ENCODE results near the gene FAM204A. TPM values are rescaled to one million over a fixed set of nuclear protein-coding genes. Genes with fewer than 3 reads are reported as not detected.

The FAM204A gene
- total RNA-seq, result 60.8 and 85.1 TPM in 2 replicates

DNA sequence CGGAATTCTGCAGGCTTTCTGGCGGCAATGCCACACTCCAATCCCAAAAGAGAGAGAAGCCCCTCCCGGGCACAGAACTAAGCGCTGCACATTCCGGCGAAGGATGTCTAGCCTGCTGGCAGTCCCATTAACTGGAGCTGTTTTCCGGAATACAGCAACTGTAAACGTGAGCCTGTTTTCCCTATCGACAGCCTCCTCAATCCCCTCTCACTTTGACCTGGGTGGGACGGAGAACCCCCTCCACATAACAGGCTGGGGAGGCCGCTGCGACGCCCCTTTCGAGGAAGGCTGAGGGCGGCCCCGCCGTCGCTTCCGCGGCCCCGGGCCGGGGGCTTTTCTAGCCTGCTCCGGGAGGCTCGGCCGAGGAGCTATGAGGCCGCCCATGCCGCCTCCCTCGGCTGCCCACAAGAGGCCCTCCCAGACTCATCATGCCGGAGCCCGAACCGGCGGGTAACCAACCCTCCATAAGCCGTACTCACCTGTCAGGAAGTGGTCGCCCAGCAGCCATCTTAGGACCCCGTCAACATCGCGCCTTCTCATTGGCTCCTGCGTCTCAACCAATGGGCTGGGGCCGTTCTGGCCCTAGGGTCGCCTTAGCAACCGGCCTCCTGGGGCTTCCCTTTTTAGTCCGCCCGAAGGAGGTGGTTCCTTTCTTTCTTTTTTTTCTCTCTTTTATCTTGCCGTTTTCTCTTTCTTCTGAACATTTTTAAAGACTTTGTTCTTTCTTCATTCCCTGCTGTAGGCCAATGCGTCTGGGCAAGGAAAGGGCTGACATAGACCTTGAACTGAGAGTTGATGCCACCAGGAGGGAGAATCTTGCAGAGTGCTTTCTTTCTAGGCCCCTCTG, at the start of gene FAM204A:
TSS of gene FAM204A (minus strand) at position 534 of the 847 bp plus-strand sequence. CDS start 5,909 bp downstream, outside the sequence.
- DNase-seq (ENCODE audit: low read depth), result peak; percentile 89

DNA sequence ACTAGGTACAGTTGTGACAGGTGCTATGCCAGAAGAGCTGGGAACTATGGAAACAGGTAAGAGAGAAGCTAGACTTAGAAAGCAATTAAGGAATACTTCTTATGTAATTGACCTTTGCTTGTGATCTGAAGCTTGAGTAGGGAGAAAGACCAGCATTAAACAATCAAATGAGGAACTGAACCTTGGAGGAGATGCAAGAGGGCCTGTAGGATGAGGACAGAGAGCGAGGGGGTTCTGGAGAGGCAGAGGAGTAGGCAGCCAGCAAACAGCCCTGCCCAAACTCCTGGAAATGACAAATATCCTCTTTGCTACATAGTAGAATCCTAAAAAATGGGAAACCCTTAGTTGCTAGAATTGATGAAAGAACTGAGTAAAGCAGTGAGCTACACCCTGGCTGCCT, 41.6 kb upstream of the FAM204A start:
- no peak for DNase-seq (ENCODE audit: low read depth)

GRCh38 chr10:118383063-118383689, 41.1 kb upstream of the FAM204A start:
- DNase-seq (ENCODE audit: low read depth), result no peak

GRCh38 chr10:118374404-118374803, 32.3 kb upstream of the FAM204A start:
- peak; percentile 68 for DNase-seq (ENCODE audit: low read depth)

GRCh38 chr10:118373786-118374185, 31.7 kb upstream of the FAM204A start:
- peak; percentile 87 for DNase-seq (ENCODE audit: low read depth)

GRCh38 chr10:118370499-118370898, 28.4 kb upstream of the FAM204A start:
- no peak for DNase-seq (ENCODE audit: low read depth)

GRCh38 chr10:118369641-118370205, 27.6 kb upstream of the FAM204A start:
- no peak for DNase-seq (ENCODE audit: low read depth)

DNA sequence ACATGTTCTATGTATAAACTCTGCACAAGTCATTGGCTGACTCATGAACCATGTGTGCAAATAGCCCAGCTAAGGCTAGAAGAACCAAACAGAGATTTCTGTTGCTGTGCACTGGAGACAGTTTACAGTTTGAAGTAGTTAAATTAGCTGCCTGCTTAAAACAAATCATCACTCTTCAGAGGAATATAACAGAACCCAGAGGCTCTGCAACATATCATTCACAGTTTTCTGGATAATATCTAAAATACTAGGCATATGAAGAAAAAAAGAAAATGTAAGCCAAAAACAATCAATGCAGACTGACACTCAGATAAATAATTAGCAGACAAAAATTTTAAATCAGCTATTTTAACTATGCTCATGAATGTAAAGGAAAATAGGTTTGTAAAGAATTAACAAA, 23.6 kb upstream of the FAM204A start:
- no peak for DNase-seq (ENCODE audit: low read depth)

DNA sequence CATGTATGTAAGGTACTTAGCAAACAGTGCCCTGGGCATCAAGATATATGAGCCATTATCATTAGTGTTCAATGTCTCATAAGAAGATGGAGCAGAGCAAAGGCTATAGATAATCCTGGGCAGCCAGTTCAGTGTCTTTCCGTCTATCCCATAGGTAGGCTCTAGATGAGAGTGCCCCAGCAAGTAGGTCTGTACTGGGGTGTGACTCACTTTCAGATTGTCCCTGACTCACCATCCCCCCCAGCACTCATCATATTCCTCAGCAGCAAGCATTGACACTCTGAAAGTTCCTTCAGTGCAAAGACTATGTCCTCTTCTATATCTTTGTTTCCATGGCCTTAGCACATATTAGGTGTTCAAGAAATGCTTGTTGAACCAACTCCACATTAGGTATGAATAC, 20.0 kb upstream of the FAM204A start:
- no peak for DNase-seq (ENCODE audit: low read depth)

DNA sequence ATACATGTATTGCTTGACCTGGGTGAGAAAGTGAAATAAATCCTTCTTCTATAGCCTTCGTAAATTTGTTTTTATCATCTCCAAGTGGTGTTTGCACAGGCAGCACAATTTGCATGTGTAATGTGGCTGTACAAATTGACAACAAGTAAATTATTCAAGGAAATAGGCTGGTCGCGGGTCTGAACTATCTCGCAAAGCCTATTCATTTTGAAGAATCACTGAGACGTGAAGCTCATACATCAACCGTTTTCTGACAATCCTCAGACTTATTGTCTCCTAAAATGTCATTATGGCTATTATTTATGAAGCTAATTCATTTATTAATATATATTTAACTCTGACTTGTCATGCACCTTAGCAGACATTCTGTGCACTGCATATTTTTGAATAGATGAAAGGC, 16.2 kb upstream of the FAM204A start:
- DNase-seq (ENCODE audit: low read depth), result no peak

GRCh38 chr10:118357841-118358240, 15.7 kb upstream of the FAM204A start:
- no peak for DNase-seq (ENCODE audit: low read depth)

DNA sequence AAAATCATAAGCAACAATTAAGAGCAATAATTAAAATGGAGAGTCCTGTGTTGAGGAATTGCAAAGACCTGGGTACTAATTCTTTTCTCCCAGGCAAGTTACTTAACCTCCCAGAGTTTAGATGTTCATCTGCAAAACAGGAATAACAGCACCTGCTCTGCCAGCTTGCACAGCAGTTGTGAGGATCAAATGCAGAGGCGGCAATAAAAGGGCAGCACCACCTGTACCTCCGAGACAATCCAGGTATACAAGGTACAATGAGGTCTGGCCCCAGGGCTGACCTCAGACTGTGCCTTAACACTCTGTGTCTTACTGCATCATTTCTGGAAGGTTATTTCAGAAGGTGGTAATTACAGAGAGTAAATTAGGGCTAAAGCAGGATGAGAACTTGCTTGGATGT, 14.5 kb upstream of the FAM204A start:
- DNase-seq (ENCODE audit: low read depth), result no peak

GRCh38 chr10:118355234-118355633, 13.1 kb upstream of the FAM204A start:
- no peak for DNase-seq (ENCODE audit: low read depth)

- no peak for DNase-seq (ENCODE audit: low read depth)
Measured at GRCh38 chr10:118349235-118349634, 7.1 kb upstream of the FAM204A start.

DNA sequence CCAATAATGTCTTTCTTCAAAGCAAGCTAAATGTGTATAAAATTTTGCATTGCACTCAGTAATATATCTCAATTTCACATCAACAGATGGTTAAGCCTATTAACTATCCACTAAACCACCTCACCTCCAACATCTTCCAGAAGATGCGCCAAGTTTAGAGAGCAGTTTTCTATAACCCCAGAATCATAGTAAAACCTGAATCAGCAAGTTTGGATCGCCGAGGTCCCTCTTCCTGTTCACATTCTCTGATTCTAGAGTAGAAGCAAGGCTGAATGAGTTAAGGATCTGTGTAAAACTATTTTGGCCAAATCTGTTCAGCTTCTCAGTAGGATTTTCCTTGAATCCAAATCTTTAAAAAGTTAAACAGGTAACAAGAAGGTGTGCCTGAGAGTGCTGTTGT, 1.4 kb upstream of the FAM204A start:
- no peak for DNase-seq (ENCODE audit: low read depth)

DNA sequence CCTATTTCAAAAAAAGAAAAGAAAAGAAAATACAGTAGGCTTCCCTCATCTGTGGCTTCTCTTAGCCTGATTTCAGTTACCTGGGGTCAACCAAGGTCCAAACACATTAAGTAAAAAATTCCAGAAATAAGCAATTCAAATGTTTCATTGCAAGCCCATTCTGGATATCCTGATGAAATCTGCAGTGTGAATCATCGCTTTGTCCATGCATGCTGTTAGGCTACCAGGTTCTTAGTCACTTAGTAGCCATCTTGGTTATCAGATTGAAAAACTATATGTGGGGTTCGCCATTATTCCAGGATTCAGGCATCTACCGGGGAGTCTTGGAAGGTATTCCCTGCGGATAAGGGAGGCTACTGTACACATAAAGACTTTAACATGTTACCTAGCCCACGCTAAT, 991 bp upstream of the FAM204A start:
- DNase-seq (ENCODE audit: low read depth), result peak; percentile 53

- DNase-seq (ENCODE audit: low read depth), result no peak
Measured at GRCh38 chr10:118342638-118343020, 505 bp upstream of the FAM204A start.

DNA sequence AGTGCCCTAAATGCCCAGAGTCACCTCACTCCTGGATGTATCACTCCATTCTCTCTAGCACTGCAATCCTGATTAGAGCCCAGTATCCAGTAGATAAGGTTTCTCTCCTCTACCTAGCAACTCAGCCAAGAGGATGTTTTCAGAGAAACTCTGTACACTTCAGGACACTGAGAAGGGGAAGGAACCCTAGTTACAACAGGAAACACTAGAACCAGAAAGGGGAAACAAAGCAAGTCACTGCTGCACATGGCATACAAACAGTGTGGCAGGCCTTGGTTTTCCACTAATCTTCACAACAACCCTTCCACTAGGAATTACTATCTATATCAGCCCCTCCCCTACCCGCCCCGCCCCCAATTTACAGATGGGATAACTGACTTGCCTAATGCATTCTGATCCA, 1.6 kb downstream of the FAM204A start:
- no peak for DNase-seq (ENCODE audit: low read depth)

DNA sequence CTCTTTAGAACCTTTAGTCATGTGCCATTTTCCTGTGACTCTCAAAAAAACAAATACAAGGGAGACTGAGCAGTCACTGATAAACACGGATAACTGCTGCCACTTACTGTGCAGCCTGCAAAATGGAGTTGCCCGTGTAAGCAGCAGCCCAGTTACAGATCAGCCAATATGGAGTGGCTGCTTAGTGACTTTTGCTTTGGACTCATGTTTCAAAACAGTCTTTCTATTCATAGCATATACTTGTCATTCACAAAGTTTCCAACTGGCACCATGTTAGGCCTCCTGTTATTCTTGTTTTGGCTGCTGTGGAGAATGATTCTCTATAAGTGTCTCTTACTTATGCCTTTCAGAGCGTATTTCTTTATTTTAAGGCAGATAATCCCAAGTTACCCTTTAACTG, 3.0 kb downstream of the FAM204A start:
- DNase-seq (ENCODE audit: low read depth), result no peak

DNA sequence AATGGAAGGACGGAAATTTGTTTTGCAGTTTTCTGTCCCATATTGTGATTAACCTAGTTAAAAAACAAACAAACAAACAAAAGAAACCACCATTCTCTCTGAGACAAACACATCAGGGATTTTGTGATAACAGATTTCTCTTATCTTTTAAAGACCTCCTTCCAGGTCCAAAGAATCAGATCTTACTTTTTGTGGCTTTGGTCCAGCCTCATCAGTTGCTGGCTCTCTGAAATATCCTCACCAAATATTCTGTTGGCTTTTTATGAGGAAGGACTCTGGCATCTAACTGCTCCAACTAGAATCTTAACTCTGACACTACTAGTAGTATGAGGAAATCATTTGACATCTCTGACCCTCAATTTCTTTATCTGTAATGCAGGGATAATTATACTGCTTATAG, 4.8 kb downstream of the FAM204A start:
- DNase-seq (ENCODE audit: low read depth), result no peak

DNA sequence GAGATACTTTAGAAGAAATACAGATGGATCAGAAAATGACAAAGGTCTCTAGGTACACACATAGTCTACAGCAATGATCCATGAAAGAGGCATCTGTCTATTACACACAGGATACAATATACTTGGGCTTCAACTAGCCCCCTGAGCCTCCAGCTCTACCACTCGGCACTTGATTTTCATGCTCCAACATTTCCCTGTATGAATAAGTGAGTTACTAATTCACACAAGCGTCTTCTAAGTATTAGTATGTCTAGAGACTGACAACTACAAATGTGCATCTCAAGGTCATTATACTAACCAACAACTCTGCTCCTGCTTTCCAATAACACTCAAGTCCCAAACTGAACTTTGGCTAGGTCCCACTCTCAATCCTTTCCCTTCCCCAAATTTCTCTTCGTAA, 8.3 kb downstream of the FAM204A start:
- no peak for DNase-seq (ENCODE audit: low read depth)

DNA sequence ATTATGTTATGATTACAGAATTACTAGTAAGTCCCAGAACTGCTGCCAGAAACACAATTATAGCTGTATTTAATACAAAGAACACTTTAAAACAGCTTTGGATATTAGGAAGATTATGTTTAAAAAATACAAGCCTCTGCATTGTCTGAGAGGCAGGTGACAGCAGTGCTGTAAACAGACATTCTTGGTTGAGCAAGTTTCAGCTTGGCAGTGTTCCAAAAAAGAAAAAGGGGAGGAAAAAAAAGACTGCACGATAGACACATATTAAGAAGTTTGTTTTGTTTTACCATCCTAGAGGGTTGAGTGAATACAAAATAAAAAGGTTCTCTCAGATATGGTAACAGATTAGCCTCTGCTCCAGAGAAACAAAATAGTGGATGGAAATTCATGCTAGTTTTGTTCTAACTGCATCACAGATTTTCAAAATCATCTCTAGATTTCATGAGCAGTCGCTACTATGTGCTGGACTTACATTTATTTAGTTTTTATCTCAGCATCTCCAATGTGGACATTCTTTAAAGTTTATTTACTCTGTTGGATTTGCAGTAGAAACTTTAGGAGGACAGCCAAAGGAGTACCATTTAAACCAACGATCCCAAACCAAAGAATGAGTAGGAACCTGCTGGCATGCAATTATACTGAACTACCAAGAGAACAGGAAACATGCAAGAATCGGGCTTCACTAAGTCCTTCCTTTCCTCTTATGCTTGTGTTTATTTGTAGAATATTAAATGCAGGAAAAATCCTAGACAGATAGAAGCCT, 9.0 kb downstream of the FAM204A start:
- DNase-seq (ENCODE audit: low read depth), result peak; percentile 56
